Thyroid gland (tissue), 4 donors: ENCODE data around the gene CDS1. TPM values are rescaled to one million over a fixed set of nuclear protein-coding genes. Genes with fewer than 3 reads are reported as not detected.

Experiments
- DNase-seq, 2 donors: peaks; one replicate each; pipeline ENCODE4 v3.0.0-alpha.2; 2019
- H3K27ac ChIP-seq, 3 donors: fragments of 200-600 bp; sonication (generic); 1 replicate in 2 of 3; 2 replicates in 1 of 3; pipeline ENCODE4 v1.5.1; 2016 to 2019; ENCODE audit warnings: mild to moderate bottlenecking in 1 of 3, moderate library complexity in 1 of 3
- H3K27me3 ChIP-seq: fragments of 200-600 bp; sonication (generic); one replicate; pipeline ENCODE4 v1.5.1; 2019
- H3K36me3 ChIP-seq, 2 donors: fragments of 200-600 bp; sonication (generic); one replicate each; pipeline ENCODE4 v1.5.1; 2016 to 2019
- H3K4me1 ChIP-seq, 2 donors: fragments of 200-600 bp; sonication (generic); one replicate each; pipeline ENCODE4 v1.5.1; 2017 to 2019
- H3K4me3 ChIP-seq, 3 donors: fragments of 200-600 bp; sonication (generic); replicated peaks in 1 of 3; 1 replicate in 2 of 3; 2 replicates in 1 of 3; pipeline ENCODE4 v1.5.1; 2016; ENCODE audit warnings: mild to moderate bottlenecking in 1 of 3
- H3K9me3 ChIP-seq: fragments of 200-600 bp; sonication (generic); one replicate; pipeline ENCODE4 v1.5.1; 2017
- POLR2A ChIP-seq, 2 donors: fragments of 450-650 bp; IDR thresholded peaks; one replicate each; pipeline ENCODE4 v1.6.1; 2017; ENCODE audit warnings: antibody characterized with exemption in 2 of 2, mild to moderate bottlenecking in 2 of 2, moderate library complexity in 1 of 2
- WGBS, 2 donors: methylation state at CpG; one replicate each; pipeline ENCODE4 v1.1.5; 2017; 5-methylcytosine and 5-hydroxymethylcytosine counted together
- intact Hi-C: fragments of 100-400 bp; cut with DNase I; formaldehyde crosslinking; loops from one replicate; pipeline ENCODE4 v1.15.1; 2023
- total RNA-seq, 4 donors: library from RNA; depleted of rRNA; stranded (reverse); fragments of >200 nt; gene quantifications; one replicate each; pipeline ENCODE4 v1.2.3, GENCODE V29; 2016
- TF ChIP-seq, protein P1 (sequence below), 6 experiments: fragments of 200-600 bp in 3 of 6; fragments of 450-650 bp in 3 of 6; sonication (generic) in 3 of 6; IDR thresholded peaks; one replicate each; pipeline ENCODE4 v1.5.1; 2016 to 2019; ENCODE audit warnings: antibody characterized with exemption in 6 of 6, mild to moderate bottlenecking in 2 of 6, inconsistent platforms in 1 of 6, moderate library complexity in 1 of 6

Gene CDS1
- total RNA-seq, 4 donors from 2014 or later, result 37.9 to 55.5 (median 46.2) TPM

DNA sequence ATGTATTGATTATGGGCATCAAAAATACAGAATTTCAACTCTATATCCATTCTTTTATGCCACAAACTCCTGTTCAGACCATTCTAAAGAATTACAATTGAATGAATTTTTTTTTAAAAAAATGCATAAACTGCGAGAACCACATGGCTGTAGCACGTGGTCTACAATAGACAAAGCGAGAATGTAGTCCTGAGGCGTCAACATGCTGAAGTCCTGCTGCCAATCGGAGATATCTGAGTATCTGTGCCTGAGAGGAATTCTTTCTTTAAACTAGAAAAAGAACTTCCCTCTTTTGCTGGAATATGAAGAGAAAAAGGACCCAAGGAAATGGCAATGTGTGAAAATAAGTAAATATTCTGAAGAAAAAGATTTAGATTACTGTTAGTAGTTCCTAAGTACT lies 105.7 kb downstream of the CDS1 start:
- H3K4me1 ChIP-seq, result peaks cover 0 to under 1% of the 10 kb centered on the region in 2 donors
- TF ChIP-seq, protein P1, sequence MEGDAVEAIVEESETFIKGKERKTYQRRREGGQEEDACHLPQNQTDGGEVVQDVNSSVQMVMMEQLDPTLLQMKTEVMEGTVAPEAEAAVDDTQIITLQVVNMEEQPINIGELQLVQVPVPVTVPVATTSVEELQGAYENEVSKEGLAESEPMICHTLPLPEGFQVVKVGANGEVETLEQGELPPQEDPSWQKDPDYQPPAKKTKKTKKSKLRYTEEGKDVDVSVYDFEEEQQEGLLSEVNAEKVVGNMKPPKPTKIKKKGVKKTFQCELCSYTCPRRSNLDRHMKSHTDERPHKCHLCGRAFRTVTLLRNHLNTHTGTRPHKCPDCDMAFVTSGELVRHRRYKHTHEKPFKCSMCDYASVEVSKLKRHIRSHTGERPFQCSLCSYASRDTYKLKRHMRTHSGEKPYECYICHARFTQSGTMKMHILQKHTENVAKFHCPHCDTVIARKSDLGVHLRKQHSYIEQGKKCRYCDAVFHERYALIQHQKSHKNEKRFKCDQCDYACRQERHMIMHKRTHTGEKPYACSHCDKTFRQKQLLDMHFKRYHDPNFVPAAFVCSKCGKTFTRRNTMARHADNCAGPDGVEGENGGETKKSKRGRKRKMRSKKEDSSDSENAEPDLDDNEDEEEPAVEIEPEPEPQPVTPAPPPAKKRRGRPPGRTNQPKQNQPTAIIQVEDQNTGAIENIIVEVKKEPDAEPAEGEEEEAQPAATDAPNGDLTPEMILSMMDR (IDR thresholded peaks at IDR 0.05), result no peak
- TF ChIP-seq POLR2A (IDR thresholded peaks at IDR 0.05), result no peak
- H3K27me3 ChIP-seq, result no peaks in the 10 kb centered on the region
- no peak for DNase-seq
- H3K36me3 ChIP-seq, result peaks cover 6 to 39% of the 10 kb centered on the region in 2 donors
- H3K9me3 ChIP-seq, result no peaks in the 10 kb centered on the region
- WGBS, 2 donors, result 96 to 98% methylated on average over 5 of the region's 5 CpGs
- no peak overlapping the region for H3K27ac ChIP-seq
- intact Hi-C loops, result no loop called here
- no peak overlapping the region for H3K4me3 ChIP-seq

DNA sequence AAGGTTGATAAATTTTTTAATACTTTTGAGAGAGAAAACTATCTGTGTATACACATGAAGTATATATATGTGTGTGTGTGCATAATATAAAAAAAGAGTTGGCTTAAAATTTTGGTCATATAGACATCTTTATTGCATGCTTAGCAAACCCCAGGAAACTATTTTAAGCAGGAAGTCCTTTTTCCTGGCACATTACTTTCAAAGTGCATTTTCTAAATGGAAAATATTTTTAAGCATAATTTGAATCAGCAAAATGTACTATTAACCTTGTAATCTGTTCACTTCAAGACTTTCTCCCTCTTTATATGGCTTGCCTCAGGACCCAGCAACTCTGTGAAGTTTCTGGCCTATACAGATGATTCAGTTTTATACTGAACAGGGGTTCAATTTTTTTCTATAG lies 106.3 kb downstream of the CDS1 start:
- Histone ChIP-seq H3K4me3 (no peak overlapping the region), H3K27me3 (no peaks in the 10 kb centered on the region), H3K9me3 (no peaks in the 10 kb centered on the region), H3K4me1 (no peaks in the 10 kb centered on the region), H3K27ac (no peak overlapping the region), H3K36me3 (peaks cover 12 to 39% of the 10 kb centered on the region in 2 donors)
- intact Hi-C loops, result no loop called here
- no peak for DNase-seq
- no peak for TF ChIP-seq POLR2A (IDR thresholded peaks at IDR 0.05)
- TF ChIP-seq, protein P1 (IDR thresholded peaks at IDR 0.05), result no peak

DNA sequence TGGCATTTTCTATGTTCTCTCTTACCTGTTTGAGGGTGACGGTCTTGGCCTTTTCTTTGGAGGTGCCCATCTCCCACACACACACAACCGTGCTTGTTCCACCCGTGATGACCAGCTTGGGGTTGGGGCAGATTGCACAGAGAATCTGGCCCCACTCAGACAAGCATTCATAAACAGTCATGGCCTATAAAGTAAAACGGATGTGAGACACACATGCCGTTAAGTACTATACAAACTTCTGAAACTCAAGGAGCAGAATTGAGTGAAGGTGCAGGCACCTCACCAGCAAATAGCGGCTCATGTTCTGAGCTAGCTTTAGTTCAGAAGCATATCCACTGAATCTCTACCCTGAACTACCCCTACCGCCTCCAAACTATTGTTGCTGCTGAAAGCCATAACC lies 107.6 kb downstream of the CDS1 start:
- H3K9me3 ChIP-seq, result no peaks in the 10 kb centered on the region
- no peak overlapping the region for H3K4me3 ChIP-seq
- WGBS, 2 donors, result 89 to 97% methylated on average over 7 of the region's 7 CpGs
- no peaks in the 10 kb centered on the region for H3K4me1 ChIP-seq
- no peak for DNase-seq
- H3K27me3 ChIP-seq, result no peaks in the 10 kb centered on the region
- intact Hi-C loops, result no loop called here
- no peak overlapping the region for H3K27ac ChIP-seq
- peaks cover 22 to 49% of the 10 kb centered on the region in 2 donors for H3K36me3 ChIP-seq
- TF ChIP-seq, protein P1 (IDR thresholded peaks at IDR 0.05), result no peak
- TF ChIP-seq POLR2A (IDR thresholded peaks at IDR 0.05), result no peak

DNA sequence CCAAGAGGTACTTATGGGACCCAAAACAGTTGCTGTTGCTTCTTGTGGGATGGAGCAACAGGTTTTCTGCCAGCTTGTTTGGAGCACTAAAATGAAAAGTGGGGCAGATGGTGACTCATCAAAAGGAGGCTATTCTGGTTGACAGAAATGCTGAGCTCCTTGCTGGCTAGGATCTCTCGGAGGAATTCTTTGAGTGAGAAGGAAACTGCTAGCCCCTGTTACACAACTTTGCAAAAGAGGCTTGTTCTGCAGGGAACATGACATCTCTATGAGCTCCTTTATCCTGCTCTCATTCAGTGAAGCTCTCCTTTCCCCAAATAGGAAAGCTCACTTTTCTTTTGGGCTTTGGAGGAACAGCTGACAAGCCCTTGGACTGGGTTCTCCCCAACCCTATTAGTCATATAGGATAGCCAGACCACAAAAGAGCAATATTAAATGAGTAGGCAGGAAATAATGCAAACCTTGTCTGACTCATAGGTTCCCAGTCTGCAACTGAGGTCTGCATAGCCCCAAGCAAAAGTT lies 108.3 kb downstream of the CDS1 start:
- peaks cover 28 to 48% of the 10 kb centered on the region in 2 donors for H3K36me3 ChIP-seq
- no peaks in the 10 kb centered on the region for H3K27me3 ChIP-seq
- no peak overlapping the region for H3K27ac ChIP-seq
- 80 to 100% methylated on average over 1 of the region's 1 CpG for WGBS, 2 donors
- H3K4me3 ChIP-seq, result no peak overlapping the region
- no peaks in the 10 kb centered on the region for H3K4me1 ChIP-seq
- intact Hi-C loops, result no loop called here
- no peaks in the 10 kb centered on the region for H3K9me3 ChIP-seq
- no peak for DNase-seq
- TF ChIP-seq POLR2A (IDR thresholded peaks at IDR 0.05), result no peak
- TF ChIP-seq, protein P1 (IDR thresholded peaks at IDR 0.05), result no peak

DNA sequence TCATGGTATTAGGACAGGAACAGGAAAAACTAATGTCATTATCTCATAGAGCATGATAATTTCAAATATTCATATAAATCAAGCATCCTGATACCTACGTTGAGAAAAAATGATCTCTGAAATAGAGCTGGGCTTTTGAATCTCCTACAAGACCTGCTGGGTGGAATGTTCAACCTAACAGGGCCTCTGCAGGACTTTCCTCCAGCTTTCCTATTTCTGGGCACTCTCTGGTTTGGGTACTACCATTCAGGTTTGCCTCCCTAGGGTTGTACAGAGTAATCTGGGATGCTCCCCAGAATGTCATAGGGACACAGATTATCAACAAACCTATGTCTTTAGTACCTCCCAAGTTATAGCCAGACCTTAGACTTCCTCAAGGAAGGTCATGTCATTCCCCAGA lies 108.9 kb downstream of the CDS1 start:
- no peak for TF ChIP-seq POLR2A (IDR thresholded peaks at IDR 0.05)
- Histone ChIP-seq H3K4me3 (no peak overlapping the region), H3K4me1 (no peaks in the 10 kb centered on the region), H3K27ac (no peak overlapping the region), H3K36me3 (peaks cover 34 to 42% of the 10 kb centered on the region in 2 donors), H3K27me3 (no peaks in the 10 kb centered on the region), H3K9me3 (no peaks in the 10 kb centered on the region)
- DNase-seq, result no peak
- intact Hi-C loops, result no loop called here
- 89 to 94% methylated on average over 1 of the region's 1 CpG for WGBS, 2 donors

DNA sequence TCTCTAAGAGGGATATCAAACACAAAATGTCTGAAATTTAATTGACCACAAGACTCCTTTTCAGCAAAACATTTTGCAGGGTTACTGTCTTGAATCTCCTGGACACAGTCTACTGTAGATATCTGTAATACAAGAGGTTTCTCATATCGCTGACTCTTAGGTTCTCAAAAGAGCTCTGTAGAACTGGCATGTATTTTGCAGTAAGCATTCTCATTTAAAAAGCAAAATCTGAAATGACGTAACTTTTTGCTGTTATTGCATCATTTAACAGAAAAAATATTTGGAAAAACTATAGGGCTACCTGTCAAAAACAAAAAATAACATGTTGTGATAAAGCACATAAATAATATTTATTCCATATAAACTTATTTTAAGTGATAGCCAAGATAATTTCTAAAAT lies 114.2 kb downstream of the CDS1 start:
- H3K27ac ChIP-seq, result no peak overlapping the region
- H3K4me1 ChIP-seq, result no peaks in the 10 kb centered on the region
- TF ChIP-seq POLR2A (IDR thresholded peaks at IDR 0.05), result no peak
- TF ChIP-seq, protein P1 (IDR thresholded peaks at IDR 0.05), result no peak
- intact Hi-C loops, result no loop called here
- no peak overlapping the region for H3K4me3 ChIP-seq
- no peak for DNase-seq
- 94 to 96% methylated on average over 2 of the region's 2 CpGs for WGBS, 2 donors
- no peaks in the 10 kb centered on the region for H3K27me3 ChIP-seq
- no peaks in the 10 kb centered on the region for H3K9me3 ChIP-seq
- peaks cover 42 to 49% of the 10 kb centered on the region in 2 donors for H3K36me3 ChIP-seq
